Measurements from ENCODE around the gene GRIFIN.

GRIFIN gene

GRCh38 chr7:2450198-2451107 is 25.7 kb downstream of the GRIFIN start:
- TF ChIP-seq EZH2phosphoT487 (IDR thresholded peaks at IDR 0.05; ENCODE audit: low read length) (no peak), EZH2 (optimal IDR thresholded peaks at IDR 0.05; ENCODE audit: low read depth, low read length) (no peak), CTCF (IDR thresholded peaks at IDR 0.05; ENCODE audit: low read length) (no peak)
- peaks cover 3% of the 10 kb centered on the region; the same call in 1 of the 2 replicates for H3K4me1 ChIP-seq (ENCODE audit: low read length)
- no peak for DNase-seq
- no peaks in the 10 kb centered on the region for H3K9me3 ChIP-seq (replicated peaks; ENCODE audit: insufficient read depth, low read length)
- H3K36me3 ChIP-seq (replicated peaks; ENCODE audit: insufficient read depth, low read length) = no peaks in the 10 kb centered on the region
- H2AFZ ChIP-seq (ENCODE audit: low read length) = no peak overlapping the region
- no peaks in the 10 kb centered on the region for H3K9me2 ChIP-seq (replicated peaks; ENCODE audit: insufficient read depth, low read length)
- H3K79me2 ChIP-seq (ENCODE audit: low read length) = no peaks in the 10 kb centered on the region
- no peaks in the 10 kb centered on the region for H4K20me1 ChIP-seq (ENCODE audit: insufficient read depth, low read length)
- no peak overlapping the region for H3K27ac ChIP-seq (ENCODE audit: low read length)
- no peak overlapping the region for H3K9ac ChIP-seq (ENCODE audit: low read length)
- no peaks in the 10 kb centered on the region for H3K27me3 ChIP-seq (replicated peaks; ENCODE audit: insufficient read depth, low read length)
- no peaks in the 10 kb centered on the region; the same call in none of the 2 replicates for H3F3A ChIP-seq (ENCODE audit: insufficient read depth, low read length)
- no peak overlapping the region for H3K4me3 ChIP-seq (ENCODE audit: low read length)
- H3K4me2 ChIP-seq (ENCODE audit: low read depth, low read length) = no peak overlapping the region

- H3K4me2 ChIP-seq (ENCODE audit: low read depth, low read length) = no peak overlapping the region
- no peak overlapping the region for H2AFZ ChIP-seq (ENCODE audit: low read length)
- H3K27ac ChIP-seq (ENCODE audit: low read length) = no peak overlapping the region
- H3K4me3 ChIP-seq (ENCODE audit: low read length) = no peak overlapping the region
- H3K36me3 ChIP-seq (replicated peaks; ENCODE audit: insufficient read depth, low read length) = no peaks in the 10 kb centered on the region
- H3K27me3 ChIP-seq (replicated peaks; ENCODE audit: insufficient read depth, low read length) = no peaks in the 10 kb centered on the region
- peaks cover 4% of the 10 kb centered on the region; the same call in 1 of the 2 replicates for H3K79me2 ChIP-seq (ENCODE audit: low read length)
- no peak overlapping the region for H3K9ac ChIP-seq (ENCODE audit: low read length)
- H4K20me1 ChIP-seq (ENCODE audit: insufficient read depth, low read length) = no peaks in the 10 kb centered on the region
- no peaks in the 10 kb centered on the region; the same call in none of the 2 replicates for H3F3A ChIP-seq (ENCODE audit: insufficient read depth, low read length)
- H3K4me1 ChIP-seq (ENCODE audit: low read length) = peaks cover 2% of the 10 kb centered on the region; the same call in 1 of the 2 replicates
- no peak for DNase-seq
- no peaks in the 10 kb centered on the region for H3K9me2 ChIP-seq (replicated peaks; ENCODE audit: insufficient read depth, low read length)
- H3K9me3 ChIP-seq (replicated peaks; ENCODE audit: insufficient read depth, low read length) = no peaks in the 10 kb centered on the region
- TF ChIP-seq EZH2phosphoT487 (IDR thresholded peaks at IDR 0.05; ENCODE audit: low read length) = no peak
- no peak for TF ChIP-seq CTCF (IDR thresholded peaks at IDR 0.05; ENCODE audit: low read length)
- TF ChIP-seq EZH2 (optimal IDR thresholded peaks at IDR 0.05; ENCODE audit: low read depth, low read length) = no peak
Measured at GRCh38 chr7:2446676-2447075, 29.5 kb downstream of the GRIFIN start.

GRCh38 chr7:2445898-2446555 is 30.2 kb downstream of the GRIFIN start:
- peaks cover 7% of the 10 kb centered on the region for H3K79me2 ChIP-seq (ENCODE audit: low read length)
- no peaks in the 10 kb centered on the region; the same call in none of the 2 replicates for H3F3A ChIP-seq (ENCODE audit: insufficient read depth, low read length)
- H2AFZ ChIP-seq (ENCODE audit: low read length) = no peak overlapping the region
- H3K27ac ChIP-seq (ENCODE audit: low read length) = no peak overlapping the region
- no peaks in the 10 kb centered on the region for H3K36me3 ChIP-seq (replicated peaks; ENCODE audit: insufficient read depth, low read length)
- TF ChIP-seq EZH2phosphoT487 (IDR thresholded peaks at IDR 0.05; ENCODE audit: low read length) (no peak), EZH2 (optimal IDR thresholded peaks at IDR 0.05; ENCODE audit: low read depth, low read length) (no peak), CTCF (IDR thresholded peaks at IDR 0.05; ENCODE audit: low read length) (no peak)
- H3K4me2 ChIP-seq (ENCODE audit: low read depth, low read length) = no peak overlapping the region
- no peaks in the 10 kb centered on the region for H3K4me1 ChIP-seq (ENCODE audit: low read length)
- no peak overlapping the region for H3K9ac ChIP-seq (ENCODE audit: low read length)
- no peaks in the 10 kb centered on the region for H3K9me3 ChIP-seq (replicated peaks; ENCODE audit: insufficient read depth, low read length)
- no peaks in the 10 kb centered on the region for H4K20me1 ChIP-seq (ENCODE audit: insufficient read depth, low read length)
- H3K9me2 ChIP-seq (replicated peaks; ENCODE audit: insufficient read depth, low read length) = no peaks in the 10 kb centered on the region
- no peak overlapping the region for H3K4me3 ChIP-seq (ENCODE audit: low read length)
- DNase-seq = no peak
- H3K27me3 ChIP-seq (replicated peaks; ENCODE audit: insufficient read depth, low read length) = no peaks in the 10 kb centered on the region
